ENCODE results near the gene SCAPER. TPM values are rescaled to one million over a fixed set of nuclear protein-coding genes. Genes with fewer than 3 reads are reported as not detected.

The SCAPER gene
- total RNA-seq, 4 donors from 2014 or later, result 19.6 to 35.9 (median 31.8) TPM

- H3K4me3 ChIP-seq, result no peak overlapping the region
- no peaks in the 10 kb centered on the region for H3K27me3 ChIP-seq
- ATAC-seq (no peak), DNase-seq (no peak)
- H3K4me1 ChIP-seq, result no peaks in the 10 kb centered on the region
- intact Hi-C loops (cut with DNase I; ENCODE audit: low total_unique reads) (no loop called here), in situ Hi-C loops (cut with MboI; ENCODE audit: low sequenced_read_pairs in 4 of 4) (no loop called here)
- no peaks in the 10 kb centered on the region for H3K36me3 ChIP-seq
- H3K9me3 ChIP-seq, result no peaks in the 10 kb centered on the region
- no peak overlapping the region for H3K27ac ChIP-seq
- TF ChIP-seq, protein P1, sequence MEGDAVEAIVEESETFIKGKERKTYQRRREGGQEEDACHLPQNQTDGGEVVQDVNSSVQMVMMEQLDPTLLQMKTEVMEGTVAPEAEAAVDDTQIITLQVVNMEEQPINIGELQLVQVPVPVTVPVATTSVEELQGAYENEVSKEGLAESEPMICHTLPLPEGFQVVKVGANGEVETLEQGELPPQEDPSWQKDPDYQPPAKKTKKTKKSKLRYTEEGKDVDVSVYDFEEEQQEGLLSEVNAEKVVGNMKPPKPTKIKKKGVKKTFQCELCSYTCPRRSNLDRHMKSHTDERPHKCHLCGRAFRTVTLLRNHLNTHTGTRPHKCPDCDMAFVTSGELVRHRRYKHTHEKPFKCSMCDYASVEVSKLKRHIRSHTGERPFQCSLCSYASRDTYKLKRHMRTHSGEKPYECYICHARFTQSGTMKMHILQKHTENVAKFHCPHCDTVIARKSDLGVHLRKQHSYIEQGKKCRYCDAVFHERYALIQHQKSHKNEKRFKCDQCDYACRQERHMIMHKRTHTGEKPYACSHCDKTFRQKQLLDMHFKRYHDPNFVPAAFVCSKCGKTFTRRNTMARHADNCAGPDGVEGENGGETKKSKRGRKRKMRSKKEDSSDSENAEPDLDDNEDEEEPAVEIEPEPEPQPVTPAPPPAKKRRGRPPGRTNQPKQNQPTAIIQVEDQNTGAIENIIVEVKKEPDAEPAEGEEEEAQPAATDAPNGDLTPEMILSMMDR (IDR thresholded peaks at IDR 0.05 in 4 of 5, conservative IDR thresholded peaks at IDR 0.05 in 1 of 5), result no peak
- no peak for TF ChIP-seq POLR2A (IDR thresholded peaks at IDR 0.05)
Observed at GRCh38 chr15:76390571-76390970, 514.6 kb downstream of the SCAPER start.

DNA sequence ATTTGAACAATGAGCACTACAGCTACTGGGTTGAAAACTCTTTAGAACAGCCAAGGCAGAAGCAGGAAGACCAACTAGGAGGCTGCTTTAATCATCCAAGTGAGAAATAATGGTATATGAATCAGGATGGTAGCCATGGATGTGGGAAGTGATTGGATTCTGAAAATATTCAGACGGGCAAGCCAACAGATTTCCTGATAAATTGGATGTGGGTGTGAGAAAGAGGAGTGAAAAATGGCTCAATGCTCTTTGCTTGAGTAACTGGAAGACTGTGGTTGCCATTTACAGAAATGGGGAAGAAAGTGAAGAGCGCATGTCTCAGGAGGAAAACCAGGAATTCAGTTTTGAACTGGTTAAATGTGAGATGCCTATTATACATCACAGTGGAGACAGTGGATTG lies 518.2 kb downstream of the SCAPER start:
- TF ChIP-seq, protein P1 (IDR thresholded peaks at IDR 0.05 in 4 of 5, conservative IDR thresholded peaks at IDR 0.05 in 1 of 5), result no peak
- no peak for TF ChIP-seq POLR2A (IDR thresholded peaks at IDR 0.05)
- no peaks in the 10 kb centered on the region for H3K9me3 ChIP-seq
- intact Hi-C loops (cut with DNase I; ENCODE audit: low total_unique reads), result no loop called here

DNA sequence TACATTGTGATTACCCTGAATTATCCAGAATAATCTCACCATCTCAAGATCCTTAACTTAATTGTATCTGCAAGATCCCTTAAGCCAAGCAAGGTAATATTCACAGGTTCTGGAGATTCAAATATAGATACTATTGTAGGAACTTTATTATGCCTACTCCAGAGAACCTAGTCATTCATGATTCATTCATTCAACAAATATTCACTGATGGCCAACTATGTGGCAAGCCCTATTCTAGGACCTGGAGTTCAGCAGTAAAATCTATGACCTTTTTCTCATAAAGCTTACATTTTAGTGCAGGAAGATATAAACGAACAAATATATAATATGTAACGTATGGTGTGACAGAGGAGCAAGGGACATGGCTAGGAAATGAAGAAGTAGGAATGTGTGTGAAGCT lies 519.0 kb downstream of the SCAPER start:
- intact Hi-C loops (cut with DNase I; ENCODE audit: low total_unique reads), result no loop called here
- H3K36me3 ChIP-seq, result peaks cover 0 to 2% of the 10 kb centered on the region in 2 donors
- H3K9me3 ChIP-seq, result no peaks in the 10 kb centered on the region
- DNase-seq, result no peak
- no peak for ATAC-seq
- no peak overlapping the region for H3K27ac ChIP-seq
- in situ Hi-C loops (cut with MboI; ENCODE audit: low sequenced_read_pairs in 4 of 4), result no loop called here
- no peak overlapping the region for H3K4me3 ChIP-seq
- no peaks in the 10 kb centered on the region for H3K27me3 ChIP-seq
- TF ChIP-seq POLR2A (IDR thresholded peaks at IDR 0.05), result no peak
- TF ChIP-seq, protein P1 (IDR thresholded peaks at IDR 0.05 in 4 of 5, conservative IDR thresholded peaks at IDR 0.05 in 1 of 5), result no peak
- no peaks in the 10 kb centered on the region for H3K4me1 ChIP-seq

More for the DNA sequence above, 518.2 kb downstream of the SCAPER start:
- Histone ChIP-seq H3K27ac (no peak overlapping the region), H3K36me3 (no peaks in the 10 kb centered on the region), H3K27me3 (no peaks in the 10 kb centered on the region), H3K4me1 (no peaks in the 10 kb centered on the region), H3K4me3 (no peak overlapping the region)
- in situ Hi-C loops (cut with MboI; ENCODE audit: low sequenced_read_pairs in 4 of 4), result no loop called here
- DNase-seq (no peak), ATAC-seq (no peak)

DNA sequence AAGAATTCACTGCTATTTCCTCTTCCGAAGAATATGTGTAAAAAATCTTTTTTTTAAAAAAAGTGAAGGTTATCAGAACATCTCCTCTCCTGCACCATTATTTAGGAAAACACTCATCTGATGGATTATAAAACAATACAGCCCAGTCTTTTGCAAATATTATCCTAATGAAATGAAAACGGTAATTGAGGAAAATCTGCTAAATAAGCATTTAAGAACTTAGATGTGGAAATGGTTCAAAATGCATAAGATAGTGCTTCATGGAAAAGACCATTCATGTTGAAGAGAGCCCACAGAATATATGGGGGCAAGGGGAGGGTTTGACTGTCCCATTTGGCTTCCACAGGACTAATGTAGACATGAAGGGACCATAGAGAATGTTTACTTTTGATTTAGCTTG lies 520.7 kb downstream of the SCAPER start:
- Histone ChIP-seq H3K4me1 (no peaks in the 10 kb centered on the region), H3K27me3 (no peaks in the 10 kb centered on the region), H3K36me3 (peaks cover 0 to 6% of the 10 kb centered on the region in 2 donors), H3K27ac (no peak overlapping the region), H3K9me3 (no peaks in the 10 kb centered on the region), H3K4me3 (no peak overlapping the region)
- ATAC-seq (no peak), DNase-seq (no peak)
- in situ Hi-C loops (cut with MboI; ENCODE audit: low sequenced_read_pairs in 4 of 4) (no loop called here), intact Hi-C loops (cut with DNase I; ENCODE audit: low total_unique reads) (no loop called here)
- no peak for TF ChIP-seq POLR2A (IDR thresholded peaks at IDR 0.05)

GRCh38 chr15:76382987-76383728 lies 522.0 kb downstream of the SCAPER start:
- TF ChIP-seq POLR2A (IDR thresholded peaks at IDR 0.05), result no peak
- TF ChIP-seq, protein P1 (IDR thresholded peaks at IDR 0.05 in 4 of 5, conservative IDR thresholded peaks at IDR 0.05 in 1 of 5), result no peak
- H3K36me3 ChIP-seq, result peaks cover 0 to 6% of the 10 kb centered on the region in 2 donors
- H3K9me3 ChIP-seq, result no peaks in the 10 kb centered on the region
- in situ Hi-C loops (cut with MboI; ENCODE audit: low sequenced_read_pairs in 4 of 4) (no loop called here), intact Hi-C loops (cut with DNase I; ENCODE audit: low total_unique reads) (no loop called here)
- DNase-seq (no peak), ATAC-seq (no peak)
- no peak overlapping the region for H3K27ac ChIP-seq
- H3K4me3 ChIP-seq, result no peak overlapping the region
- H3K27me3 ChIP-seq, result no peaks in the 10 kb centered on the region
- no peaks in the 10 kb centered on the region for H3K4me1 ChIP-seq
